ENCODE measurements around the gene UBR2.

- TF ChIP-seq POLR2A (IDR thresholded peaks at IDR 0.05): no peak
- TF ChIP-seq, protein P1, sequence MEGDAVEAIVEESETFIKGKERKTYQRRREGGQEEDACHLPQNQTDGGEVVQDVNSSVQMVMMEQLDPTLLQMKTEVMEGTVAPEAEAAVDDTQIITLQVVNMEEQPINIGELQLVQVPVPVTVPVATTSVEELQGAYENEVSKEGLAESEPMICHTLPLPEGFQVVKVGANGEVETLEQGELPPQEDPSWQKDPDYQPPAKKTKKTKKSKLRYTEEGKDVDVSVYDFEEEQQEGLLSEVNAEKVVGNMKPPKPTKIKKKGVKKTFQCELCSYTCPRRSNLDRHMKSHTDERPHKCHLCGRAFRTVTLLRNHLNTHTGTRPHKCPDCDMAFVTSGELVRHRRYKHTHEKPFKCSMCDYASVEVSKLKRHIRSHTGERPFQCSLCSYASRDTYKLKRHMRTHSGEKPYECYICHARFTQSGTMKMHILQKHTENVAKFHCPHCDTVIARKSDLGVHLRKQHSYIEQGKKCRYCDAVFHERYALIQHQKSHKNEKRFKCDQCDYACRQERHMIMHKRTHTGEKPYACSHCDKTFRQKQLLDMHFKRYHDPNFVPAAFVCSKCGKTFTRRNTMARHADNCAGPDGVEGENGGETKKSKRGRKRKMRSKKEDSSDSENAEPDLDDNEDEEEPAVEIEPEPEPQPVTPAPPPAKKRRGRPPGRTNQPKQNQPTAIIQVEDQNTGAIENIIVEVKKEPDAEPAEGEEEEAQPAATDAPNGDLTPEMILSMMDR (IDR thresholded peaks at IDR 0.05): no peak
Measured at GRCh38 chr6:42556462-42556861, 7.4 kb upstream of the UBR2 start.

All from lower leg skin (tissue), 3 donors.